Fibroblast of skin of right biceps (primary cell): ENCODE measurements around the gene FBXO9.

Experiments
- DNase-seq: peaks from one replicate; pipeline ENCODE4 v3.0.0-alpha.2; 2013

FBXO9 gene

GRCh38 chr6:53065266-53066076 is at the start of gene FBXO9:
Gene FBXO9 (plus strand): TSS chr6:53065404. CDS start chr6:53065790, 386 bp downstream.
- peak; percentile 59 for DNase-seq

GRCh38 chr6:53015486-53015885 is 49.7 kb upstream of the FBXO9 start:
- no peak for DNase-seq

GRCh38 chr6:53018446-53018845 is 46.8 kb upstream of the FBXO9 start:
- DNase-seq, result no peak

- peak; percentile 34 for DNase-seq
Observed at GRCh38 chr6:53020005-53020744, 45.0 kb upstream of the FBXO9 start.

GRCh38 chr6:53023323-53023722 is 41.9 kb upstream of the FBXO9 start:
- no peak for DNase-seq

GRCh38 chr6:53026526-53026925 is 38.7 kb upstream of the FBXO9 start:
- no peak for DNase-seq

- no peak for DNase-seq
Observed at GRCh38 chr6:53027131-53027718, 38.0 kb upstream of the FBXO9 start.

- DNase-seq, result no peak
Observed at GRCh38 chr6:53028467-53028866, 36.7 kb upstream of the FBXO9 start.

GRCh38 chr6:53029257-53029656 is 35.9 kb upstream of the FBXO9 start:
- DNase-seq, result no peak

GRCh38 chr6:53029761-53030160 is 35.4 kb upstream of the FBXO9 start:
- no peak for DNase-seq

- no peak for DNase-seq
Observed at GRCh38 chr6:53031281-53031680, 33.9 kb upstream of the FBXO9 start.

- peak; percentile 42 for DNase-seq
Observed at GRCh38 chr6:53032849-53033248, 32.4 kb upstream of the FBXO9 start.

- DNase-seq, result peak; percentile 51
Observed at GRCh38 chr6:53033764-53034163, 31.4 kb upstream of the FBXO9 start.

- DNase-seq, result no peak
Observed at GRCh38 chr6:53035549-53036213, 29.5 kb upstream of the FBXO9 start.

- no peak for DNase-seq
Observed at GRCh38 chr6:53038141-53038540, 27.1 kb upstream of the FBXO9 start.

- DNase-seq, result no peak
Observed at GRCh38 chr6:53038596-53038995, 26.6 kb upstream of the FBXO9 start.

GRCh38 chr6:53041356-53041755 is 23.8 kb upstream of the FBXO9 start:
- peak; percentile 86 for DNase-seq

- DNase-seq, result peak; percentile 96
Observed at GRCh38 chr6:53042112-53042511, 23.1 kb upstream of the FBXO9 start.

GRCh38 chr6:53043581-53043980 is 21.6 kb upstream of the FBXO9 start:
- peak; percentile 87 for DNase-seq

GRCh38 chr6:53044071-53044470 is 21.1 kb upstream of the FBXO9 start:
- DNase-seq, result peak; percentile 79

GRCh38 chr6:53044572-53044971 is 20.6 kb upstream of the FBXO9 start:
- no peak for DNase-seq

- peak; percentile 24 for DNase-seq
Observed at GRCh38 chr6:53045891-53046673, 19.1 kb upstream of the FBXO9 start.
